ENCODE data around the gene SYNGAP1.

DNA sequence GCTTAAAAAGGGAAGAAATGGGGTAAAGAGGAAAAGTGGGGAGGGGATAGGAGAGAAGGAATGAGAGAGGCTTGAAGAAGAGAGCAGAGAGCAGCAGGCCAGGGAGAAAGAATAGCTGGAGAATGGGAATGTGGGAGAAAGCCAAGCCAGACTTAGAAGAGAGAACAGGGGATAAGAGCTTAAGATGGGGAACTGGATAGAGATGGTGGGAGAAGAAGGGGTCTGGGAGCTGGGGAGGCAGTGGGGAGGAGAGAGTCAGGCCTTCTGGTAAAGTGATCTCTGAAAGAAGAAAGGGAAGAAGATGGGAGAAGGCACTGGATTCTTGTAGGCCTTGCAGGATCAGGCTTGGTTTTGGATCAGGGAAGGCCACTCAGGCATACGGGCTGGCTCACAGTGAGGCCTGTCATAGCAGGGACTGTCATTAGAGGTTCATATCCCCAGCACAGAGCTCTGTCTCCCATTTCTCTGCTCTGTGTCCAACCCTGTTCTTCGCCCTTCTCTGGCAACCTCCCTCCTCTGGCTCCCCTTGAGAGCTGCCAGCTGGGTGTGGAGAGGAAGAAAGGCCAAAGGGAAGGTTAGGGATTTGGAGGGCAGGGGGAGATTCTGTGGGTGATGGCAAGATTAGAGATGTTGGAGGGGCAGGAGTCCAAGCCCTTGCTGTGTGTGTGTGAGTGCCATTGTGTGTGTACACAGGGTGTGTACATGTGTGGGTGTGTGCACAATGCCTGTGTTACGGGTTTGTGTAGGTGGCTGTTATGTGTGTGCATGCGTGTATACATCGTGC, 9.3 kb downstream of the SYNGAP1 start:
- TF ChIP-seq, protein P1, sequence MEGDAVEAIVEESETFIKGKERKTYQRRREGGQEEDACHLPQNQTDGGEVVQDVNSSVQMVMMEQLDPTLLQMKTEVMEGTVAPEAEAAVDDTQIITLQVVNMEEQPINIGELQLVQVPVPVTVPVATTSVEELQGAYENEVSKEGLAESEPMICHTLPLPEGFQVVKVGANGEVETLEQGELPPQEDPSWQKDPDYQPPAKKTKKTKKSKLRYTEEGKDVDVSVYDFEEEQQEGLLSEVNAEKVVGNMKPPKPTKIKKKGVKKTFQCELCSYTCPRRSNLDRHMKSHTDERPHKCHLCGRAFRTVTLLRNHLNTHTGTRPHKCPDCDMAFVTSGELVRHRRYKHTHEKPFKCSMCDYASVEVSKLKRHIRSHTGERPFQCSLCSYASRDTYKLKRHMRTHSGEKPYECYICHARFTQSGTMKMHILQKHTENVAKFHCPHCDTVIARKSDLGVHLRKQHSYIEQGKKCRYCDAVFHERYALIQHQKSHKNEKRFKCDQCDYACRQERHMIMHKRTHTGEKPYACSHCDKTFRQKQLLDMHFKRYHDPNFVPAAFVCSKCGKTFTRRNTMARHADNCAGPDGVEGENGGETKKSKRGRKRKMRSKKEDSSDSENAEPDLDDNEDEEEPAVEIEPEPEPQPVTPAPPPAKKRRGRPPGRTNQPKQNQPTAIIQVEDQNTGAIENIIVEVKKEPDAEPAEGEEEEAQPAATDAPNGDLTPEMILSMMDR (IDR thresholded peaks at IDR 0.05): no peak
- TF ChIP-seq POLR2A (IDR thresholded peaks at IDR 0.05): no peak
